NCI-H2171 (cell line): ENCODE results near the gene RLF.

Source experiments
- DNase-seq: peaks from one replicate; lab custom pipeline; 2025; lab: John Stamatoyannopoulos, UW

Gene RLF

DNA sequence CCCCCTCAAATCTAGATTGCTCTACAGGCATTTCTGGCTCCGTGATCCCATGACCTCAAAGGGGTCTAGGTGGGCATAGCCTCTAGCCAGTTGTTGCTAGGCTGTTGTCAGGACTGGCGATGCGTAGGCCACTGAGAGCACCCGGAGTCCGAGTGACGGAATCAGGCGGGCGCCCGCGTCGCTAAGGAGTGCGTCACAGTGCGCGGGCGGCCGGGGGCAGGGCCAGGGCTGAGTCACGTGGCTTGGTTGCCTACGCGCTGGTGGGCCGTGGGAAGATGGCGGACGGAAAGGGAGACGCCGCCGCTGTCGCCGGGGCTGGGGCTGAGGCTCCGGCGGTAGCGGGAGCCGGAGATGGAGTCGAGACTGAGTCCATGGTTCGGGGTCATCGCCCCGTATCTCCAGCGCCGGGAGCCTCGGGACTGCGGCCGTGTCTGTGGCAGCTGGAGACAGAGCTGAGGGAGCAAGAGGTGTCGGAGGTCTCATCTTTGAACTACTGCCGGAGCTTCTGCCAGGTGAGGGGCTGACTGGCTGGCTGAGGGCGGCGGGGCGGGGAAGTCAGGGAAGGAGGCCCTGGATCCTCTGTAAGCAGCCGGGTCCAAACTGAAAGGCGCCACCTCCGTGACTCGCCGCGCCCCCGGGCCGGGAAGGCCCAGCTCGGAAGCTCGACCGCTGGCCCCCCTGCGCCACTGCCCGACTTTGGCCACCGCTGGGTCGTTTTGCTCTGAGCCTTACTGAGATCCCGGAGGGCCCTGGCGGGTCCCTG is at the start of gene RLF:
Gene RLF, plus strand, starts transcription at position 263 of the 763 bp plus-strand sequence. Its CDS starts 13 bp downstream, at position 276.
- peak; percentile 94 for DNase-seq

DNA sequence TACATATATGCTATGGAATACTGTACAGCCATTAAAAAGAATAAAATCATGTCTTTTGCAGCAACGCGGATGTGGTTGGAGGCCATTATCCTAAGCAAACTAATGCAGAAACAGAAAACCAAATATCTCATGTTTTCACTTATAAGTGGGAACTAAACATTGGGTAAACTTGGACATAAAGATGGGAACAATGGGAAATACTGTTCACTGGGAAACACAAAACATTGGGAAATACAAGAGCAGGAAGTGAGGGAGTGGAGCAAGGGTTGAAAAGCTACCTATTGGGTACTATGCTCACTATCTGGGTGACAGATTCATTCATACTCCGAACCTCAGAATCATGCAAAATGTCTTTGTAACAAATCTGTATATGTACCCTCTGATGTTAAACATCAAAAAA is 46.8 kb upstream of the RLF start:
- no peak for DNase-seq

DNA sequence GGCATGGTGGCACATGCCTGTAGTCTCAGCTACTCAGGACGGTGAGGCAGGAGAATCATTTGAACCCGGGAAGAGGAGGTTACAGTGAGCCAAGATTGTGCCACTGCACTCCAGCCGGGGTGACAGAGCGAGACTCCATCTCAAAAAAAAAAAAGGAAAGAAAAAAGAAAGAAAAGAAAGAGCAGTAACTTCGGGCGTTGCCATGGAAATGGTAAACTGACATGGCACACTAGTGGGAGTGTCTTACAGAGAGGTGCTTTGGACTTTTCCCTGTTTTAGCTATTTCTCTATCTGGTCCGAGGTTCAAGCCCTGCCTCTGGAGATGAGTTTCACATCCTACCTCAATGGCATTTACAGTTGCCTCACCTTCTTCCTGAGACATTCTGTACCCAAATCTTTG is 41.1 kb upstream of the RLF start:
- no peak for DNase-seq

GRCh38 chr1:40122855-40123254 is 38.3 kb upstream of the RLF start:
- no peak for DNase-seq

DNA sequence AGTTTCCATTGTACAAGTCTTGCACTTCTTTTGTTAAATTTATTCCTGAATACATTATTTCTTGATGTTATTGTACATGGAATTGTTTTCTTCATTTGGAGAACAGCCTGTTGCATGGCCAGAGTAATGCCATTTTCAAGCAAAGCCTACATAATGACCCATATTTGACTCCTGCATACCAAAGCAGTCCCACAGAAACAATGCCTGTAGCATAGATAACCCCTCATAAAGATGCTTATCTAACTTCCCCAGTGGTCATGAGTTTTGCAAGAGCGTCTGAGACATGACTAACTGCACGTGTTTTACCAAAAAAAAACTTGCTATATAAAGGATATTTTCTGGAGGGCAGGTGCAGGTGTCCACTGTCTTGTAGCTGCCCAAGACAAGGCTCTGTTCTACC is 30.3 kb upstream of the RLF start:
- DNase-seq = no peak

DNA sequence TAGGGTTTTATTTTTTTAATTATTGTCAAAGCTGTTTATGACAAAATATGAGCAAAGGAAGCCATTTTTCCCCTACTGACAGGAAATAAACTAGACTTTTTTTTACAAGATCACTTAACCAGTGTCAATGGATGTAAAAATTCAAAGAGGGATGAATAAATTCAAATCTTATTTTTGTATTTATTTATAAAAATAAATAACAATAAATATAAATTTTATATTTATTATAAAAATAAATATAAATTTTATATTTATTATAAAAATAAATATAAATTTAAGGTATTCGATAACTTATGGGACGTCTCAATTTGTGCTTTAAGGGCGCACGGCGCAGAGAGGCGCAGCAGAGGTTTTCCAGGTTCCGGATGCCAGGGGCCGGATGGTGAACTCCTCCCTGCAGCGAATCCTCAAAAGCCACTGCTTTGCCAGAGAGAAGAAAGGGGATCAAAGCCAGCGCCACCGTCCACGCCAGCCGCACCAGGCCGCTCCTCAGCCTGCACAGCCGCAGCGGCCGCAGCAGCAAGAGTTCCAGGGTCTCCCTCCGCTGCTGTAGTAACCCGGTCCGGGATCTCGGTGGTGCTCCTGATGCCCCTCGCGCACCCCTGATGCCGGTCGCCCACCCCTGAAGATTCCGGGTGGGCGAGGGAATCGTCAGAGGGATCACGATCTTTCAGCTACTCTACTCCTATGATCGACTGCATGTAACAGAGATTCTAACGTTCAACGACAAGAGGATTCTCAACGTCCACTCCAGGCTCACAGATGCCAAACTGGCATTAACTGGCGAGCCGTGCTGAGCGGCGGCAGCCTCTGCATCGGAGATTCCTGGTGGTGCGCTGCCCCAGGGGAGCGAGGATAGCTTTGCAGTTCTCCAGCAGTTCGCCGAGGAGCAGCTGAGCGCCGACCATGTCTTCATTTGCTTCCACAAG is 28.5 kb upstream of the RLF start:
- DNase-seq = no peak

- DNase-seq = no peak
Measured at GRCh38 chr1:40133312-40133665, 27.9 kb upstream of the RLF start.

DNA sequence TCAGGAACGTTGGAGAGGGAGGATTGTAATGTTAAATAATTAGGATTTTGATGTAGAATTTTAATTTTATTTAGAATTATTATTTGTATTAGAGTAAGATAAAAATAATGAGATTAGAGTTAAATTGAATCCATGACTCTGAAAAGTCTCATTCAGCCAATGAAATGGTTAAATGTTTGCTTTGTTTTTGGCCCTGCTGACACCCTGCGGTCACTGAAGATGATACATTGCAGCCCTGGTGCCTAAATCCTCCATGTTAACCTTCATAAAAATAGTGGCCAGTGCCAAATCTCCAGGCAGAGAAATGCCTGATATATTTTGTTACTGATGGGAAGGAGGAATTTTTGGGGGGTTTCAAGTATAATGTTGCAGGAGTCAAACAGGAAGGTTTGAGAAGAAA is 27.3 kb upstream of the RLF start:
- no peak for DNase-seq

DNA sequence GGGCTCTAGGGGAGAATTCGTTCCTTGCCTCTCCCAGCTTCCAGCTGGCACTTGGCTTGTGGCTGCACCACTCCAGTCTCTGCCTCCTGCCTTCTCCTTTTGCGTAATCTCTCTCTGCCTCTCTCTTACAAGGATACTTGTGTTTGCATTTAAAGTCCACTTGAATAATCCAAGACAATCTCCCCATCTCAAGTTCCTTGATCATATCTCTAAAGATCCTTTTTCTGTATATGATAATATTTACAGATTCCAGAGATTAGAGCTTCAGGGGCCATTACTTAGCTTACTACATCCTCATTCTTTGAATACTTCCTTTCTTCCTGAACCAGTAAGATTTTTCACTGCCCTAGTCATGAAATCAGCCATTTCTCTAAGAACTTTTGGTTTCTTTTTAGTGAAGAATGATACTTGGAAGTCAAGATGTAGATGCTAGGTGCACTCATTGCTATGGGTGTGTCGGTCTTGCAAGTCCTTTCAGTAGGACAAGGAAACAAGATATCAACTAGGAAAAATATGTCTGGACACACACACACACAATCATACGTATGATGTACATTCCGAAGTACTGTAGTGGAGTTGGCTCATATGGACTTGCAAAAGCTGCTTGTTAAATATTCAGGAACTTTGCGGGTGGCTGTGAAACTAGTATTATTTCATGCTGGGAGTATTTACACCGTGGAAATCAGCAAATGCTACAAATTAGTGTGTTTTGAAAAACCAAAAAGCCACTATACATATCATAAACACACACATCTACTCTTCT is 20.8 kb upstream of the RLF start:
- no peak for DNase-seq

DNA sequence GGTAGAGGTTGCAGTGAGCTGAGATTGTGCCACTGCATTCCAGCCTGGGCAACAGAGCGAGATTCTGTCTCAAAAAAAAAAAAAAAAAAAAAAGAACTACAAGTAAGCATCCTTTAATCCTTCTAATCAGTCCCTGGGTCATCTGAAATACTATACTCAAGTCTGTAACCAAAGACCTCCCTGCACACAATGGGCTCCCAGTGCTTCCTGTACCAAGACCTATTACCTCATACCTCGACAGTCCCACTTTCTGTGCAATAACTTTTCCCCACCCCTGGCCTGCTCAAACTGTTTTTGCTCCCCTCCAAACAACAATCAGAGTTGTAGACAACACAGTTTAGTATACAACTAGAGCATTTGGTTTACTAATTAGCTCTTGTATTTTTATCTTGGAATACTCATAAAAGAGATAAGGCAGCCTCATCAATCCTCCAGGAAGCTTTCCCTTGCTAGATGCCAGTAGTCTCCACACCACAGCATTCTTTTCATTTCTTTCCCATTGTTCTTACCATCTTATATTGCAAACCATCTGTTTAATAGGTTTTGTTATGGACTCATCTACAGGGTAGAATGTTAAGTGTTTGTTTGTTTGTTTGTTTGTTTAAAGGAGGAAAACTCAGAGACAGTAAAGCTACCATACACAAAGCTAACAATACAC is 19.2 kb upstream of the RLF start:
- DNase-seq = no peak

- DNase-seq = peak; percentile 53
Measured at GRCh38 chr1:40143891-40144575, 17.2 kb upstream of the RLF start.

DNA sequence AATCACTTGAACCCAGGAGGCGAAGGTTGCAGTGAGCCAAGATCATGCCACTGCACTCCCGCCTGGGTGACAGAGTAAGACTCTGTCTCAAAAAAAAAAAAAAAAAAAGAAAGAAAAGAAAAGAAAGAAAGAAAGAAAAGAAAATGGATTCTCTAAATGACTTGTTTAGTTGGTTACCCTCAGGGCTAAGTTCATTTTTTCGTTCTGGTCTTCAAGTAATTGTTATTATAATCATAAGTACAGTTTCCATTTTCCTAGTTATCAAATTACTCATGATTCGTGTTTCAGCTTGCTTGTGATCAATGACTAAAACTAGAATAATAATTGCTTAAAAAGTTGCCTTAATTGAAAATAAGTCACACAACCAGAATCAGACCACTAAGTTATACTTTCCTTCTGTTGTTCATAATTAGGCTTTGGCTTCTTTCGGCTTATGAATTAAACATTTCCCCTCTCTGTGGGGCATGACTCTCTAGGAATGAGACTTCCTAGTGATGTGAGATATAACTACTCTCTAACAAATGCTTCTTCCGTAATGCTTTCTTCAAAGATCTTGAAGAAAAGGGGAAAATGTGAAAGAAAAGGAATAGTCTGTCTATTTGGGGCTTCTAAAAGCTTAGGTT is 9.6 kb upstream of the RLF start:
- no peak for DNase-seq

DNA sequence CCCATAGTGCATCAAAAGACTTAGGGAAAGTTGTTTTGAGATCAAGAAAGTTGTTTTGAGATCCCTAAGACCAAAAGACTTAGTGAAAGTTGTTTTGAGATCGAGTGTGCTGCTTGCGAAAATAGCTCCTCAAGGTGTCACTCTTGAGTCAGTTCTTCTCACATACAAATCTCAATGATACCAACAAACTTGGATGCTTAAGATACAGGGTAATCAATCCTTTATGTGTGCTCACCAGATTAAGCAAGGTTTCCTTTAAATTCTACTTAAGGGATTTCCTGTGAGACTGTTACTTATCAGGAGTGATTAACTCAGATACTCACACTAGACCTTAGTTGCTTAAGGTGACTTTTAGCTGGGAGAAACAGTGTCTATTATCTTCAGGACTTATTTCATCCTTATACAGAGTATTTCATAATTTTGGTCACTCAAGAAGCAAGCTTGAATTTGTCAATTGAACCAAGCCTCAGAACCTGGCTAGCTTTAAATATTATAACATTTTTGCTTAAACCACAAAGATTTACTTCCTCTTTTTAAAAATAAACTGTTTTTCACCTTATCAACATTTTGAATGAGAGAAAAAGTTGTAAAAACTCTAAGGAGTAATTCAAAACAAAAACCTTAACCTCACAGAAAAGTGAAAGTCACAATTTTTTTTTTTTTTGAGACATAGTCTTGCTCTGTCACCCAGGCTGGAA is 8.0 kb upstream of the RLF start:
- no peak for DNase-seq

GRCh38 chr1:40155135-40155534 is 6.1 kb upstream of the RLF start:
- DNase-seq = no peak

- DNase-seq = no peak
Measured at GRCh38 chr1:40155910-40156309, 5.3 kb upstream of the RLF start.

DNA sequence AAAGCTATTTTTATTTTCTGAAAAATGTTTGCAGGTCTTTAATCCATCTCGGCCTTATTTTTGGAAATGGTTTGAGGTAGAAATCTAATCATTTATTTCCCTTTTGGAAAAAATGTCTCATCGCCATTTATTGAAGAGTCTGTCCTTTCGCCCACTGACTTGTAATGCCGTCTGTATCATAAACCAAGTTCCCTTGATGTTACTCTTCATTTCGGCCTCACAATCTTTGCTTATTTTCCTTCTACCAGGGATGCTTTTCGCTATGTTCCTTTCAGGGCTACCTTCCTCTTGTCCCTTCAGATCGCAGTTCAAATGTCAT is 422 bp upstream of the RLF start:
- DNase-seq = no peak

DNA sequence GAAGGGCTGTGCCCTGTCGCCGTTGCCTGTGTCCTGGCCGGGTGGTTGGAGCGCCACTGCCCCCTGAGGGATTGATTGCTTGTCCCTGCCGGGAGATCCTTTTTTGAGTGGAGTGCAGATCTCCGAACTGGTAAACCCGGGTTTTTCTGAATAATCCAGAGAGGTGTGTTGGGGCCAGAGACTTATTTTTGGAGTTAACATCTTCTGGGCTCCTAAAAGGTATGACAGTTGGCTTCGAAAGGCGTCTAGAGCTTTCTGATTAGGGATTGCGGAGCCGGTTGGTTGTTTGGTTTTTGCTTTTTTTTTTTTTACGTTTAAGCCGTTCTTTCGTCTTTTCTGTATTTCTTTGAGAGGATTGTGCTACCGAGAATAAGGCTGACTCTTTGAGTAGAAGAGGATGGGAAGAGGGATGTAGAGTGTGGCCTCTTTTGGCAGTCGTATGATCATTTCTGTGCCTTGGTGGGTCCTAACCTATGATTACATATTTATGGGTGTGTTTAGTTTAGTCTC is 756 bp downstream of the RLF start:
- no peak for DNase-seq

DNA sequence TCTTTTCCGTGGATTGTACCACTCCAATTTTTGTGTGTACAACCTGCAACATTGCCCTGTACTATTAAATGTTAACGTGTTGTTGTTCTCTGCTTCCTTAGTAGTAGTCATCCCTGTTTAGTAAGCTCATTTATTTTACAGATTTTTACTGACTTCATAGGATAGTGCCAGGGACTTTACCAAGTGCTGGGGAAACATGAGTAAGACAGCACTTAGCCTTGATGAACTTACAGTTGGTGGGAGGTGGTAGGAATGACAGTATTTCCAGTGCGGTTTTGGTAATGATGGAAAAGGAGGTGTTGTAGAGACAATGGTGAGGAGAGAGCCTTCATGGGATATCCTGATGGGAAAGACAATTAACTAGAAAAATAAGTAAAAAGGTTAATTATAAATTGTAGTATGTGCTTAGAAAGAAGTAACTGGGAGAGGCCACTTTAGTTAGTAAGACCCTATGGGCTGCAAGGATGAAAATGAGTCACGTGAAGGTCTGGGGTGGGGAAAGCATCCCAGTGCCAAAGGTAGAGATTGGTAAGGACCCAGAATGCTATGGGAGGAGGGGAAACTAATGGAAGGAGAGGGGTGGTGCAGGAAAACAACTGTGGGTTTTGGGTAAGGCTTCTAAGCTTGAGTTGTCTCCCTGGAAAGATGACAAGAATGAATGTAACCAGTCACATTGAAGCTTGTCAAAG is 1.7 kb downstream of the RLF start:
- no peak for DNase-seq

GRCh38 chr1:40167317-40167716 is 6.1 kb downstream of the RLF start:
- DNase-seq = no peak

DNA sequence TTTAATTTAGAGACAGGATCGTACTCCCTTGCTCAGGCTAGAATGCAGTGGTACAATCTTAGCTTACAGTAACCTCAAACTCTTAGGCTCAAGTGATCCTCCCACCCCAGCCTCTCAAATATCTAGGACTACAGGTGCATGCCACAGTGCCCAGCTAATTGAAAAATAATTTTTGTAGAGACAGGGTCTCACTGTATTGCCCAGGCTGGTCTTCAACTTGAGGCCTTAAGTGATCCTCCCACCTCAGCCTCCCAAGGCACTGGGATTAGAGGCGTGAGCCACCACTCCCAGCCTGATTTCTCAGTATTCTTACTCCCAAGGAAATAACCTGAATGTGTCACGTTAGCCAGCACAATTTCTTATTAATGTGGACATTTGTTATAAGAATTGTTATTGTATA is 9.8 kb downstream of the RLF start:
- no peak for DNase-seq
